H1 (cell line): ENCODE data around the gene HLTF. TPM values are rescaled to one million over a fixed set of nuclear protein-coding genes. Genes with fewer than 3 reads are reported as not detected.

Source experiments
- BRCA1 ChIP-seq: IDR thresholded peaks from 2 replicates; pipeline ENCODE4 v1.6.1; 2012; ENCODE audit warnings: low read depth, low read length, improper control_type of control experiment
- E2F6 ChIP-seq: IDR thresholded peaks from 2 replicates; pipeline ENCODE4 v1.6.1; 2012; ENCODE audit warnings: inconsistent platforms
- KDM4A ChIP-seq: IDR thresholded peaks from one replicate; pipeline ENCODE4 v1.7.1; 2012; ENCODE audit warnings: low read depth, mild to moderate bottlenecking, moderate library complexity, low read length, inconsistent platforms; ENCODE audit not compliant: severe bottlenecking
- polyA plus RNA-seq, 7 experiments: library from polyadenylated mRNA; depleted of rRNA in 3 of 7; stranded (reverse) in 5 of 7; unstranded in 2 of 7; fragments of >200 nt in 5 of 7; fragments of 200-250 nt in 2 of 7; gene quantifications; 1 replicate in 5 of 7; 2 replicates in 1 of 7; 4 replicates in 1 of 7; pipeline versions ENCODE4 v1.2.1 to v1.2.3, GENCODE V29; 2011 to 2013; ENCODE audit warnings: missing spikeins in 2 of 7, mixed read lengths in 2 of 7
- total RNA-seq: library from RNA; stranded (reverse); fragmentation: NEBNext Ultra II Directional; extraction: Animal tissue kit (Norgen Biotek cat#: 25700); gene quantifications from 2 replicates; pipeline ENCODE4 v1.2.1, GENCODE V29; 2021

HLTF gene
- total and polyA plus RNA-seq, 2 of the 8 experiments (the other 6 are each of a cell fraction or from before 2014, with no cell fraction given): 18.1 to 60.3 TPM

GRCh38 chr3:149058602-149059001 lies 27.7 kb downstream of the HLTF start (continued):
- TF ChIP-seq BRCA1 (no peak), KDM4A (no peak), E2F6 (no peak)
